HT1080 (cell line): Measurements from ENCODE around the gene TAS1R2. TPM values are rescaled to one million over a fixed set of nuclear protein-coding genes. Genes with fewer than 3 reads are reported as not detected.

ENCODE experiments used
- DNase-seq: peaks from one replicate; pipeline ENCODE4 v3.0.0-alpha.2; 2015; ENCODE audit warnings: low read depth
- small RNA-seq: library from RNA; depleted of rRNA; stranded (forward); fragments of <200 nt; gene quantifications from one replicate; pipeline ENCODE3, GENCODE V24; 2014
- total RNA-seq: library from RNA; depleted of rRNA; stranded (reverse); fragments of >200 nt; shearing (Covaris generic); gene quantifications from 2 replicates; pipeline ENCODE4 v1.2.3, GENCODE V29; 2014; rRNA removed

The TAS1R2 gene
- total RNA-seq, 1 experiment from 2014 or later, result not detected

DNA sequence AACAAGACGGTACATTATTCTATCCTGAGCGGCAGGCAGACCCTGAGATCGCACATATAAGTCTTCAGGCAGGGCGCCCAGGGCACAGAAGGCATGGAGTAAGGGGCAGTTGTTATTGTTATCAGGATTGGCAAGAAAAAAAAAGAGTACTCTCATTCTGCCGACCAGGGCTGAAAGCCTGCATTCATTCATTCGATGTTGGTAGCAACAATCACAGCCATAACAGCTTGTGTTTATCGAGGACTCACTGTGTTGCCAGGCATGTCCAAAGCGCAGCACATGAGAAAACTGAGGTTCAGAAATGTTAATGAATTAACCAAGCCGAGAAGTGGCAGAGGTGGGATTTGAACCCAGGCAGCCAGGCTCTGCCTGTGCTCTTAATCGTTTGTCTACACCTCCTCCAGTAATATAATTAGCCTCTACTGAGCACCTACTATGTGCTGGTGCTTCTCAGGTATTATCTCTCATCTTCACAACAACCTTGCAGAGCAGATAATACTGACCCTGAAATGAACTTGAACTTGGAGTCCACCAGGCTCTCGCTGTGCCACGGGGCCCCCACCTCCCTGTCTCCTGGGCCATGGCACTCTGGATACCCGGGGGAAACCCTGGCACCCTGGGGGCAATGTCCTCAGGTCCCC lies 56.2 kb downstream of the TAS1R2 start:
- no peak for DNase-seq

GRCh38 chr1:18802231-18802630 lies 57.2 kb downstream of the TAS1R2 start:
- no peak for DNase-seq

- DNase-seq, result no peak
Measured at GRCh38 chr1:18800258-18800657, 59.2 kb downstream of the TAS1R2 start.

DNA sequence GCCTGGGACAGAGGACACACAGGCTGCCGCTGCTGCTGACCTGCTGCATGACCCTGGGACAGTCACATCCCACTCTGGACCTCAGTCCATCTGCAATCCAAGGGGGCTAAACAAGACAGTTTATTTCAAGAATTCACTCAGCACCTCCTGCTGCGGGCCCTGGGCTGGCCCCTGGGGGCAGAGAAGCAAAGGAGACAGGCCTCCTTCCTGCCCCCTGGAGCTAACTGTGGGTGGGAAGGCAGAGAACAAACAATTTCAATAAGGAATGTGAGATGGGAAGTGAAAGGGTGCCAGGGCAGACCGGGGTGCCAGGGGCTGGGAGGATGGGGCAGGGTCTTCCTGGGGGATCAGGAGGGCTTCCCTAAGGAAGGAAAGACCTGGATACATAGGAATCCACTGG lies 60.0 kb downstream of the TAS1R2 start:
- no peak for DNase-seq

DNA sequence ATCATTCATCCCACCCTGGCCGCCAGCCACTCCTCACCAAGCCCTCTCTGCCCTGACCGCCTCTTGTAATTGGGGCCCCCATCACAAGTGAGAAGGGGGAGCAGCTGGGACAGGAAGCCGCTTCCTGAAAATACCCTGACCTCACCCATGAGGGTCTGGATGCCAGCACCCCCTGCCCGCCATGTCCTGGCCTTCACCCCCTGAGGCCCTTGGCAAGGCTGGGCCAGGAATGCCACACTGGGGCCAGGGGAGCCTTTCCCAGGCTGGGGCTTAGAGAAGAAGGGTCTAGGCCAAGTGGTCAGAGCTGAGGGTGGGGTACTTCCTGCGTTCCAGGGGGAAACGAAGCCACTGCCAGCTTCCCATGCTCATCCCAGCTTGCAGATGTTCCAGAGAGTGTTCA lies 60.5 kb downstream of the TAS1R2 start:
- DNase-seq, result no peak

DNA sequence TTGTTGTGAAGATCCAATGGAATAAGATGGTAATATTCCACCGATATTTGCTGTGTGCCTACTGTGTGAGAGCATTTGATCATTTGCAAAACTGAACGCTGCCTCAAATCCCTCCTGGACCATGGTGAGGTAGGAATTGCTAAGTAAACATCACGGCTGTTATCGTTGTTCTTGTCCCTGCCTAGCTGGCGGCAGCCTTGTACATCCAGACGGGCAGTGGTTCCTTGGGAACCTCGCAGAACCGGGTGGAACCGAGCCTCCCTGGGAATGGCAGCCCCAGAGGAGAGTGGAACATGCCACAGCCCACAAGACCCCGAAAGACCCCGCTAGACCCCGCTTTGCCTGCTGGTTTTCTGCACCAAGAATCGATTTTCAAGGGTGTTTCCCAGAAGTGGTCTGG lies 60.9 kb downstream of the TAS1R2 start:
- DNase-seq, result no peak

DNA sequence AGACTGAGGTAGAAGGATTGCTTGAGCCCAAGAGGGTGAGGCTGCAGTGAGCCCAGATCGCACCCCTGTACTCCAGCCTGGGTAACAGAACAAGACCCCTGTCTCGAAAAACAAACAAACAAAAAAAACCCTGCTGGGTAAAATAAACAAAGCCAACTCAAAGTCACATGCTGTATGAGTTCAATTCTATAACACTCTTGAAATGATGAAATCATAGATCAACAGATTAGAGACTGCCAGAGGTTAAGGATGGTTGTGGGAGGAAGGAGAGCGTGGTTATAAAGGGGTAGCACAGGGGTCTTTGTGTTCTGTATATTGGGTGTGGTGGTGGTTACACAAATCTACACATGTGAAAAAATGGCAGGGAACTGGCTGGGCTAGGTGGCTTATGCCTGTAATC lies 62.5 kb downstream of the TAS1R2 start:
- no peak for DNase-seq

GRCh38 chr1:18795002-18795689 lies 64.3 kb downstream of the TAS1R2 start:
- DNase-seq, result no peak

- DNase-seq, result no peak
Measured at GRCh38 chr1:18794561-18794960, 64.9 kb downstream of the TAS1R2 start.

GRCh38 chr1:18794051-18794450 lies 65.4 kb downstream of the TAS1R2 start:
- DNase-seq, result no peak

GRCh38 chr1:18793164-18793563 lies 66.3 kb downstream of the TAS1R2 start:
- no peak for DNase-seq

DNA sequence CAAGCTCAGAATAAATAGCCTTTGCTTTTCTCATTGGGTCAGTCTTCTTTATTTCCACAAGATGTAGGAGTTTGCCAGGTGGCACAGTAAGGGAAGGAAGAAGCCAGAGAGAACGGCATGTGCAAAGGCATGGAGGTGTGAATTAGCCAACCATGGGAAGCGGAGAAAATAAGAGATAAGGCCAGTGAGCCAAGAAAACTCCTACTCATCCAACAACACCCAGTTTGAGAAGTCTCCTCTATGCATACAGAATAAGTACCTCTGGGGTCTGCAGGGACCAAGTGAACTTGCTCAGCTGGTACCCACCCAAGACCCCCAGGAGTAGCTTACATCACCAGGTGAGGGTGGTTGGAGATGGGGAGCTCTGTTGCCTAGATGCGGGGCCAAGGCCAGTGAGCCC lies 66.7 kb downstream of the TAS1R2 start:
- no peak for DNase-seq

Small RNA genes lying within 50 kb of the gene (small RNA-seq; reads per million reads assigned to genes)
- gene MIR1290 (not detected), gene MIR4695 (not detected)

Other genes with a start within 250 kb of the TAS1R2 start
- gene PAX7, start 228.8 kb downstream of the TAS1R2 start, total RNA-seq, result not detected in 2 replicates
- 2.5 and 6.2 TPM in 2 replicates for gene ALDH4A1, start 42.9 kb upstream of the TAS1R2 start, total RNA-seq
- gene IFFO2, start 97.0 kb upstream of the TAS1R2 start, total RNA-seq, result 20.1 and 34.6 TPM in 2 replicates